Neural cell (in vitro differentiated cells): ENCODE measurements around the gene NUCB1.

ENCODE experiments used
- EP300 ChIP-seq: fragments of 450-650 bp; conservative IDR thresholded peaks from 2 replicates; pipeline ENCODE4 v1.6.1; 2014; ENCODE audit warnings: antibody characterized with exemption, mild to moderate bottlenecking, moderate library complexity; ENCODE audit not compliant: poor library complexity, severe bottlenecking
- POLR2AphosphoS5 ChIP-seq: IDR thresholded peaks from 2 replicates; pipeline ENCODE4 v1.6.1; 2012
- RAD21 ChIP-seq: fragments of 450-650 bp; conservative IDR thresholded peaks from 2 replicates; pipeline ENCODE4 v1.6.1; 2014; ENCODE audit warnings: antibody characterized with exemption, mild to moderate bottlenecking, moderate library complexity
- SMC3 ChIP-seq: fragments of 450-650 bp; conservative IDR thresholded peaks from 2 replicates; pipeline ENCODE4 v1.6.1; 2014; ENCODE audit warnings: antibody characterized with exemption, mild to moderate bottlenecking, moderate library complexity; ENCODE audit not compliant: poor library complexity
- TAF1 ChIP-seq: IDR thresholded peaks from 2 replicates; pipeline ENCODE4 v1.6.1; 2012; ENCODE audit warnings: low read depth
- TF ChIP-seq, protein P1 (sequence below): fragments of 450-650 bp; IDR thresholded peaks from 2 replicates; pipeline ENCODE4 v1.5.1; 2014; ENCODE audit warnings: antibody characterized with exemption, mild to moderate bottlenecking, moderate library complexity; ENCODE audit not compliant: poor library complexity, severe bottlenecking
- TF ChIP-seq, protein P2 (sequence below): IDR thresholded peaks from 2 replicates; pipeline ENCODE4 v1.6.1; 2012; ENCODE audit warnings: borderline replicate concordance

DNA sequence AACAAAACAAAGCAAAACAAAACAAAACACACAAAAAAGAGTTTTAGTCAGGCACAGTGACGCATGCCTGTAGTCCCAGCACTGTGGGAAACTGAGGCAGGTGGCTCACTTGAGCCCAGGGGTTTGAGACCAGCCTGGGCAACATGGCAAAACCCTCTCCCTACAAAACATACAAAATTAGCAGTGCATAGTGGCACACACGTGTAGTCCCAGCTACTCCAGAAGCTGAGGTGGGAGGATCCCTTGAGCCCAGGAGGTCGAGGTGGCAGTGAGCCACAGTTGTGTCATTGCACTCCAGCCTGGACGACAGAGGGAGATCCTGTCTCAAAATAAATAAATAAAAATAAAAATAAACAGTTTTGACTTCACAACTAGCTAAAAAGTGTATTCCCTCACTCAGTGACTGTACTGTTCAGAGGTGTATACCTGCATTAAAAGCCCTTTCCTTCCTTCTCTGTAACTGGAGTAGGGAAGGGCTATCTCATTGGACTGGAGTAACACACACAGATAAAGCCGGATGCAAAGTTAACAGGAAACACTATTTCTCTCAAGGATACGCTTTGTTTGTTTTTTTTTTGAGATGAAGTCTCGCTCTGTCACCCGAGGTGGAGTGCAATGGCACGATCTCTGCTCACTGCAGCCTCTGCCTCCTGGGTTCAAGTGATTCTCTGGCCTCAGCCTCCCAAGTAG, 50.9 kb downstream of the NUCB1 start:
- TF ChIP-seq, protein P1, sequence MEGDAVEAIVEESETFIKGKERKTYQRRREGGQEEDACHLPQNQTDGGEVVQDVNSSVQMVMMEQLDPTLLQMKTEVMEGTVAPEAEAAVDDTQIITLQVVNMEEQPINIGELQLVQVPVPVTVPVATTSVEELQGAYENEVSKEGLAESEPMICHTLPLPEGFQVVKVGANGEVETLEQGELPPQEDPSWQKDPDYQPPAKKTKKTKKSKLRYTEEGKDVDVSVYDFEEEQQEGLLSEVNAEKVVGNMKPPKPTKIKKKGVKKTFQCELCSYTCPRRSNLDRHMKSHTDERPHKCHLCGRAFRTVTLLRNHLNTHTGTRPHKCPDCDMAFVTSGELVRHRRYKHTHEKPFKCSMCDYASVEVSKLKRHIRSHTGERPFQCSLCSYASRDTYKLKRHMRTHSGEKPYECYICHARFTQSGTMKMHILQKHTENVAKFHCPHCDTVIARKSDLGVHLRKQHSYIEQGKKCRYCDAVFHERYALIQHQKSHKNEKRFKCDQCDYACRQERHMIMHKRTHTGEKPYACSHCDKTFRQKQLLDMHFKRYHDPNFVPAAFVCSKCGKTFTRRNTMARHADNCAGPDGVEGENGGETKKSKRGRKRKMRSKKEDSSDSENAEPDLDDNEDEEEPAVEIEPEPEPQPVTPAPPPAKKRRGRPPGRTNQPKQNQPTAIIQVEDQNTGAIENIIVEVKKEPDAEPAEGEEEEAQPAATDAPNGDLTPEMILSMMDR = no peak
- no peak for TF ChIP-seq SMC3
- no peak for TF ChIP-seq RAD21
- TF ChIP-seq POLR2AphosphoS5 = no peak
- TF ChIP-seq, protein P2, sequence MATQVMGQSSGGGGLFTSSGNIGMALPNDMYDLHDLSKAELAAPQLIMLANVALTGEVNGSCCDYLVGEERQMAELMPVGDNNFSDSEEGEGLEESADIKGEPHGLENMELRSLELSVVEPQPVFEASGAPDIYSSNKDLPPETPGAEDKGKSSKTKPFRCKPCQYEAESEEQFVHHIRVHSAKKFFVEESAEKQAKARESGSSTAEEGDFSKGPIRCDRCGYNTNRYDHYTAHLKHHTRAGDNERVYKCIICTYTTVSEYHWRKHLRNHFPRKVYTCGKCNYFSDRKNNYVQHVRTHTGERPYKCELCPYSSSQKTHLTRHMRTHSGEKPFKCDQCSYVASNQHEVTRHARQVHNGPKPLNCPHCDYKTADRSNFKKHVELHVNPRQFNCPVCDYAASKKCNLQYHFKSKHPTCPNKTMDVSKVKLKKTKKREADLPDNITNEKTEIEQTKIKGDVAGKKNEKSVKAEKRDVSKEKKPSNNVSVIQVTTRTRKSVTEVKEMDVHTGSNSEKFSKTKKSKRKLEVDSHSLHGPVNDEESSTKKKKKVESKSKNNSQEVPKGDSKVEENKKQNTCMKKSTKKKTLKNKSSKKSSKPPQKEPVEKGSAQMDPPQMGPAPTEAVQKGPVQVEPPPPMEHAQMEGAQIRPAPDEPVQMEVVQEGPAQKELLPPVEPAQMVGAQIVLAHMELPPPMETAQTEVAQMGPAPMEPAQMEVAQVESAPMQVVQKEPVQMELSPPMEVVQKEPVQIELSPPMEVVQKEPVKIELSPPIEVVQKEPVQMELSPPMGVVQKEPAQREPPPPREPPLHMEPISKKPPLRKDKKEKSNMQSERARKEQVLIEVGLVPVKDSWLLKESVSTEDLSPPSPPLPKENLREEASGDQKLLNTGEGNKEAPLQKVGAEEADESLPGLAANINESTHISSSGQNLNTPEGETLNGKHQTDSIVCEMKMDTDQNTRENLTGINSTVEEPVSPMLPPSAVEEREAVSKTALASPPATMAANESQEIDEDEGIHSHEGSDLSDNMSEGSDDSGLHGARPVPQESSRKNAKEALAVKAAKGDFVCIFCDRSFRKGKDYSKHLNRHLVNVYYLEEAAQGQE = no peak
- TF ChIP-seq EP300 = no peak
- TF ChIP-seq TAF1 = no peak
